Inflammatory macrophage (primary cell): Measurements from ENCODE around the gene THSD4.

Source experiments
- DNase-seq, 2 donors: peaks; one replicate each; pipeline ENCODE4 v3.0.0-alpha.2; 2020 to 2022
- total RNA-seq, 18 experiments: gene quantifications; one replicate each; lab custom pipeline; 2026; ENCODE audit warnings: mixed read lengths in 6 of 18, inconsistent platforms in 2 of 18; lab: John Stamatoyannopoulos, UW

The THSD4 gene
- total RNA-seq = 0 to 0.27 (median 0.06) reads per million in 18 experiments

DNA sequence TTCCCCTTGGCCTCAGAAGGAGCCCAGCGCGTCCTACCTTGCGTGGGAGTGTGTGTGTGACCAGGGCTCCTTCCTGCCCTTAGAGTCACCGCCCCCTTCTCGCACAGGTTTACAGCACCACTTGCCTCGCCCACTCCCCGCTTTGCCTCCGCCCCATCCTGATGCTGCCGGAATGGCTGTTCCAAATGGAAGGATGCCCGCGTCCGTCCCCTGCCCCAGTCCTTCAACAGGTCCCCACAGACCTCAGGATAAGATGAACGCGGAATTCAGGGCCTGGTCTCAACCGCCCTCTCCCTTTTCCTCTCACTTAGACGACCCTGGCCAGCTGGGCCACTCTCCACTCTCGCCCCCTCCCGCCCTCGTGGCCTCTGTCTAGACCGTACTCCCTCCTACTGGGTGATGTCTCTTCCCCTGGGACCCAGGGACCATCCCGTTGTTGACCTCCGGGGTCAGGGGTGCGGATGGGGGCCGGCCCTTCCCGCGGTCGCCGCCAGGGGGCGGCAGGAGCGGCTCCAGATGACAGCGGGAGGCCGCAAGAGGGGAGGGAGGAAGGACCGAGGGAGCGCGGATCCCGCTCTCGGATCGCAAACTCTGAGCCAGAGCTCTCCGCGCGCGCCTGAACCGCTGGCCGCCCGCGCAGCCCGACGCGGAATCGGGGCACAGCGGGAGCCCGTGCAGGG, at the start of gene THSD4:
Gene THSD4, plus strand, starts transcription at position 585 of the 680 bp plus-strand sequence.
- peak; percentile 45 to 50 for DNase-seq

DNA sequence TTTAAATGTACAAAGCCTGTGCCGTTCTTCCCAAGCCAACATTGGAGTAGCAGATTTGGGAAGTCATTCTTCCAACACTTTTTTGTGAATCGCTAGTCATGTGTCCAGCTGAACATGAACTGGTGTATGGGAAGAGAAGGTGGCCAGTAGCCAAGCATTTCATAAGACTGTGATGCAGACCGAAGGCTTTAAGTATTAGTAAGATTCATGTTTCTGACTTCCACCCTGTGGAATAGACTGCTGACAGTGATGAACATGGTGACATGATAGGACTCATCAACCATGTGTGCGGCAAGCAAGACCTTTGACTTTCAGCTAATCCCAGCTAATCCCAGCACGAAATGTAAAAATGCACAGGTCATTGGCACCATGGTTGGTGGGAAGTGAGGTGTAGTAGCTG, 48.3 kb upstream of the THSD4 start:
- no peak for DNase-seq

DNA sequence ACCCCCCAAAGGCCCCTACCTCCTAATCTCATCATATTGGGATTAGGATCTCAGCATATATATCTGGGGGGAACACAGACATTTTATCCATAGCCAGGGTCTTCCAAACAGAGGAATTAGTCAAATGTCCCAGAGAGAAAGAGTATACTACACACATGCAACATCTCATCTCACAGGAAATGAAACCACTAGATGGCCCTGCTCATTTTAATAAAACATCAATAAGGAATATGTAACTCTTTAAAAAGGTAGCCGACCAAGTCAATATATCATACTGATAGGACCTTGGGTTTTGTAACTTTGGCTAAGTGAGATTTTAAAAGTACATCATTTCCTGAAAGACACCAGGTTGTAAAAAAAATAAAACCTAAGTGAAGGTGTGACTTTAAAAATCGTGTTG, 45.6 kb upstream of the THSD4 start:
- DNase-seq = no peak

DNA sequence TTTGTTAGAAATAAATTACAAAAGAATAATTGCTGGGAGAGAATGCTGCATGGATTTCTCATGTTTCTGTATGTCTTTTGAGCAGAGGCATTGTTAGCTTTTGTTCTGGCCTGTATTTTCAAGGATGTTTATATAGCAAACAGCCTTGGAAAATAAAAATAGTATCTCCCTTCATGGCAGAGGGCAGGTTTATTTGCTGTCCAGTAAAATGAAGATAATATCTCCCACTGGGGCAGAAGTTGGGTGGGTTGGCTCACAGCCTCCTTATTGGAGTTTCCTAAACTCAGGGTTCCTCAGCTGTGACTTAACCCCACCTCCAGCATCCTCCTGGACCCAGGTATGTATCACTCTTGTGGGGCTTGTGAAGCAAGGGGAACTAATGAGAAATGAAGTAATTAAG, 43.7 kb upstream of the THSD4 start:
- DNase-seq = no peak

DNA sequence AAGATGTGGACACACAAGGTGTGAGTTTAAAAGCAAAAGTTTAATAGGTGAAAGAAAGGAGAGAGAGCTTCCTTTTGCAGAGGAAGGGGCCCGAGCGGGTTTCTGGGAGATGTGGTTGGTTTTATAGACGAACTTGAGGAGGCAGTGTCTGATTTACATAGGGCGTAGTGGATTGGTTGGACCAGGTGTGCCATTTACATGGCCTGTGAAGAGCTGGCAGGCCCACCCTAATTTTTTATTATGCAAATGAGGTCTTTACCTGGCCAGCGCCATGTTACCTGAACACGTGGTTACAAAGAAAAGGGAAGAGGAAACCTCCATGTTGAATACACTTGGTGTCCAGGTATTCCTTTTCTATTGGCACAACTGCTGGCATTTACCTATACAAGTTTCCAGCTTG, 42.8 kb upstream of the THSD4 start:
- DNase-seq = no peak

DNA sequence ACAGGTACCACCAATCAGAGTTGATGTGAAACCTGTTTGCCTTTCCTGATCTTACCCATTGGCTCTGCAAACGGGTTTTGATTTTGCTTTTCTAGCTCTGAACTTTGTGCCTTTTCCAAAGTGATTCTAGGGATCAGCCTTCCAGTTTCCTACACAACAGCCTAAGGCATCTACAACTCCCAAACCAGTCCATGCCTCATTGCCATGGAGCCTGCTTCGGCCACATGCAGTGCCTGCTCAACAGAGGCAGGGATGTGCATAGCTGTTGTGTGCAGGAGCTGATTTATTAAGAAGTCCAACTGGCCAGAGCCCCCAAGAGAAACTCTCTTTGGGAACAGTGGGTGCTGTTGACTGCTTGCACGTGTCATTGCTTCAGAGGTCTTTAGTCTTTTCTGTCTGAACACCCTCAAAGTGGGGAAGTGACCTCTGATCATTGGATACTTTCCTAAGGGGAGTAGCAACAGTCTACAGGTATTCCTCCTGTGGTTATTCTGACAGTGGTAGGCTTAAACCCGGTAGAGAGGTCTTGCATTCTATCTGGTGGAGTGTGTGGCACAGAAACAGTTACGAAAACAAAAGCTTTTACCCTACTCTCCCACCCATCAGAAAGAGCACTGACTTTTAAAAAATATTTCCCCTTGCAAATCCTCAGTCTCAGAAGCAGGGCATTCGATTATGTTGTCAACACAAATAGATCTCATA, 36.6 kb upstream of the THSD4 start:
- no peak for DNase-seq

DNA sequence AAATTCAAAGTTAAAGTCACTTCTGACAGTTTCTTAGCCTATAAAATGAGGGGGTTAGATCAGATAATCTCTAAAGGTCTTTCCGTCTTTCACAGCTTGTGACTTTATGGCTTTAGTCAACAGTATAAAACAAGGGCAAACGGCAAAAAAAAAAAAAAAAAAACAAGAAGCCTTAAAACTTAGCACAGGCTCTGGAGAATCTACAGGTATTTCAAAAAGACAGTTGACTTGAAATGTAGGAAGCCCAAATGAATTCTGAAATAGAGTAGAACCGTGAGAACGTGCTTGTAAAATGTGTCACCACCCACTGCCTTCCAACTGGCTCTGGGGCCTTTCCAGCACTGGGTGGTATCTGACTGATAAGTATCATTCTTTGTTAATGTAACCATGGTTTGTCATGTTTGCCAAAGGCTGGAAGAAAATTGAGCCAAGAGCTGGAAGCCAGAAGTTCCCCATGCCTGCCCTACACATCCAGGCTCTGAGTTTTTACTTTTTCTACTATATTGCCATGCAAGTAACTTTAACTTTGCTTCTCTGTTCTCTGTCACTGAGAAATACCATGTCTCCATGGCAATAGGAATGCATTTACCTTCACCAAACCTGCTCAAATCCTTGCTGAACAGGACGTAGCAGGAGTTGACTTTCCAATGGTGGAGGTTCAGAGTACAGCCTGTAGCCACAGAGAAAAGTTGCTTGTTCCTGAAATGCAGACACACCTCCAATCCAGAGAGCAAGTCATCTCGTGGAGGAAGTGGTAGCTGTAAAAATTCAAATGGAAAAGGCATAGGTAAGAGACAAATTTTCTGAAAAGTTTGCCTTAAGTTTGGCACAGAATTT, 35.8 kb upstream of the THSD4 start:
- no peak for DNase-seq

DNA sequence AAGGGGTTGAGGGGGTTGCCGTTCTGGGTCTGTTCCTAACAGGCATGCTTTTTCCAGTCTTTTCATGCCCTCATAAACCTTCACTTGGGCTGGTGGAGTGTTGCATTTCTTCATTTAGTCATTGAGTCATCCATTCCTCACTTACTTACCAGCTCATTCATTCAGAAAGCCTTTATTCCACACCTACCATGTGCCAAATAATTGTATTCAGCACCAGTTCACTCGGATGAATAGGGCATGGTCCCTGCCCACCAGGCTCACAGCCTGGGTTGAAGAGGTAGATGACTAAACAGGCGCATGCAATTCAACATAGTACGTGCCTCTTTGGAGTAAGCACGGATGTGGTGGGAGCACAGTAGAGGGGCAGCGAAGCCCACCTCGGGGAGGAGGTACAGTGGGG, 35.1 kb upstream of the THSD4 start:
- DNase-seq = no peak

DNA sequence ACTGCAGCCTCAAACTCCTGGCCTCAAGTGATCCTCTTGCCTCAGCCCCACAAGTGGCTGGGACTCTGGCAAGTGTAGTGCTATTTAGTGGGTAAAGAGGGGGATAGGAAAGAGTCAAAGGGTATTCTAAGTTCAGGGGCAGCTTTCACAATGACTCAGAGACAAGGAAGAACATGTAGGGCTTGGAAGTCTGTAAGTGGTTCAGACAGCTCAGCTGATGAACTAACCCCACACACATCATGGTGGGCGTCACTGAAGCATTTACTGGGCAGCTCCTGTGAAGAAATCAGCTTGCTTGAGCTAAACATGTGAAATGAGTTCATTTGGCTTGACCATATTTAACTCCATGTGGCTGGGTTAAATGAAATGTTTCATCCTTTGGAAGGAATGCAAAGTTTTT, 34.6 kb upstream of the THSD4 start:
- DNase-seq = peak; percentile 42 to 48

DNA sequence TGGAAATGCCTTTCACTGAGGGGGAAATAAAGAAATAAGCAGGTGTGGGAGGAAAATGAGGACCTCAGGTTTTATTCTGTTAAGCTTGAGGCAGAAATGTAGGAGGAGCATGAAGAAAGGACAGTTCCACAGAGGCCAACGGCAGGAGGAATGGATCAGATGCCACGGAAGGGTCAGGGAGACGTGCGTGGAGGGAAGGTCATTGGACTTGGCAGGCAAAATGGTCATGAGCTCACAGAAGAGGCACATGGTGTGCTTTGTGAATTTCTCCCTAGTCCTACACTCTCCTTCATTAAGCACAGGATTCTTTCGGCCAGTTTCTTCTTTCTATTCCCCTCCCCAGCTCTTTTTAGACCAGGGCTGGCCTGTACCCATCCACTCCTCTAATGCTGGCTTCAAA, 32.5 kb upstream of the THSD4 start:
- no peak for DNase-seq

DNA sequence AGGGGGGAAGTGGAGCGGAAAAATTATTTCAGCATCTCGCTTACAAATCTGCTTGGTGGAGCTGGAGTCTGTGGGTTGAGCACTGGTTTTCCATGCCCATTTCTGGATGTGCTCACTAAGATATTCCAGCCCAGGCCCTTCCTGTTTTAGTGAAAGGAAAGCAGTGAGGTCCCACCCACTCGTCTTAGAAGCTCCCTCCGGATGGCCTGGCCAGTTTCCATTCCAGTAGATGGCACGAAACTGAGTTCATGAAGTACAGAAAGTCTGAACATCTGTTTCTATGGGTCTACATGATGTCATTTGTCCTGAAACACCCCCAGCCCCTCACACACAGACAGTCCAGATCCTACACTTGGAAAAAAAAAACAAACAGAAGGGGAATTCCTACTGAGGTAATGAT, 31.9 kb upstream of the THSD4 start:
- DNase-seq = no peak

DNA sequence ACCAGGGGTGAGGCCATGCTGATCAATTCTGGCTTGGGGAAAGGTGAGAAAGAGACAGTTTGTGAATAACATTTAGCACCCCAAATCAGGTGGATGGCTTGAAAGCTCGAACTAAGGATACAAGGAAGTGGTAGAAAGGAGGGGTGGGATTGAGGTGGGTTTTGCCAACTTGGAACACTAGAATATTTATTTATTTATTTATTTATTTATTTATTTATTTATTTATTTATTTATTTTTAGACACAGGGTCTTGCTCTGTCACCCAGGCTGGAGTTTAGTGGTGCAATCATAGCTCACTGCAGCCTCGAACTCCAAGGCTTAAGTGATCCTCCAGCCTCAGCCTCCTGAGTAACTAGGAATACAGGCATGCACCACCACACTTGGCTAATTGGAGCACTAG, 31.0 kb upstream of the THSD4 start:
- no peak for DNase-seq

DNA sequence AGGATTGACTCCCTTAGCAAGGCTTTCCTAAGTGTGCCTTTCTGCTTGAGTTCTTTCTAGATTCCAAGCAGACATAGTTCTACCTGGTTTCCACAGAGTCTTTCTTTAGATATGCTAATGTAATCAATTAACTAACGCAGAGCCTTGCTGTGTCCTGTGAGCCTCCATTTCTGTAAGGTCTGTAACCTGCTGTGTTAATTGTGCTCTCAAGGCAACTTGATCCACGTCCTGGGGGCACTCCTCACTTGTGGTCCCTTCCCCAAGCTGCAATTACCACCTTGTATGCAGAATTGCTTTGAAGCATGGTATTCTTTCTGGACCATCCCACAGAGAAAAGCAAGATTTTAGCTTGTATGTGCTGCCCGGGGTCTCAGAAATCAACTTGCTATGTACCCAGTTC, 29.5 kb upstream of the THSD4 start:
- no peak for DNase-seq

DNA sequence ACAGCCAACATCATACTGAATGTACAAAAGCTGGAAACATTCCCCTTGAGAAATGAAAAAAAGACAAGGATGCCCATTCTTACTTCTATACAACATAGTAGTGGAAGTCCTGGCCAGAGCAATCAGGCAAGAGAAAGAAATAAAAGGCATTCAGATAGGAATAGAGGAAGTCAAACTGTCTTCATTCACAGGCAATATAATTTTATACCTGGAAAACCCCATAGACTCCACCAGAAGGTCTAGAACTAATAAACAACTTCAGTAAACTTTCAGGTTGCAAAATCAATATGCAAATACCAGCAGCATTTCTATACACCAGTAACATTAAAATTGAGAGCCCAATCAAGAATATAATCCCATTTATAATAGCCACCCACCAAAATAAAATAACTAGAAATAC, 27.1 kb upstream of the THSD4 start:
- no peak for DNase-seq

DNA sequence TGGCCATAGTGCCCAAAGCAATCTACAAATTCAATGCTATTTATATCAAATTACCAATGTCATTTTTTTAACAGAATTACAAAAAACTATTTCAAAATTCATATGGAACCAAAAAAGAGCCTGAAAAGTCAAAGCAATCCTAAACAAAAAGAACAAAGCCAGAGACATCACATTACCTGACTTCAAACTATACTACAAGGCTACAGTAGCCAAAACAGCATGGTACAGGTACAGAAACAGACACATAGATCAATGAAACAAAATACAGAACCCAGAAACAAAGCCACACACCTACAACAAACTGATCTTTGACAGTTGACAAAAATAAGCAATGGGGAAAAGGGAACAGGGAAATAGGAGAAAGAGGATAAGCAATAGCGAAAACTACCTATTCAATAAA, 26.6 kb upstream of the THSD4 start:
- DNase-seq = no peak

DNA sequence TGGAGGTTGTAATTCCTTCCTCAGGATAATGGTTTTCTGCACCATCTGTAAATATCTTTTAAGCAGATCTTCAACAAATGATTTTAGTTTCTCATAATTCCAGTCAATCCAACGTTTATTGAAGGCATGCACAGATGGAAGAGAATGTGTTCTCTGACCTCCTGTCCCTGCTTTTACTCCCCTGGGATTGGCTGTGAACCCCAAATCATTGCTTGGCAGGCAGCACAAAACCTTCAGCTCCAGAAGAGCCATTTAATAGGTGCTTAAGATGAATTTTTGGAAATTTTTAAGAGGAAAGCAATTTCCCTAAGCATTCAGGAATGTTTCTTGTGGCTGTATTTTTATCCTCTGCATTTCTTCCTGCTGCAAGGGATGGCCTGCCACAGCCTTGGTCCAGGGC, 25.5 kb upstream of the THSD4 start:
- no peak for DNase-seq

DNA sequence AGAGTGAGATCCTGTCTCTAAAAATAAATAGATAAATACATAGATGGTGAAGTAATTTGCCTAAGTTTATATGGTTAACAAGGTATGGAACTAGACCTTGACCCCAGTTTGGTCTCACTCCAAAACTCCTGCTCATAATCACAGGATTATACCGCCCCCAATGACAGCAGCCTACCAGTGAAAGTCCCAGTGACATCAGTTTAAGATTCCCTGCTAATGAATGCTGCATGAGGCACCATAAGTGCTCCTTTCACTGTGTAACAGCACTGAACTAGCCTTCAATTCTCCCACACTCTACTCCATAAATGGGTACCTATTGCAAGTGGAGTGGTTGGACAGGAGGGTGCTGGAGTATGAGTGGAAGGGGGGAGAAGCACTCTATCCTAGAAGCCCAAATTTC, 23.7 kb upstream of the THSD4 start:
- no peak for DNase-seq

DNA sequence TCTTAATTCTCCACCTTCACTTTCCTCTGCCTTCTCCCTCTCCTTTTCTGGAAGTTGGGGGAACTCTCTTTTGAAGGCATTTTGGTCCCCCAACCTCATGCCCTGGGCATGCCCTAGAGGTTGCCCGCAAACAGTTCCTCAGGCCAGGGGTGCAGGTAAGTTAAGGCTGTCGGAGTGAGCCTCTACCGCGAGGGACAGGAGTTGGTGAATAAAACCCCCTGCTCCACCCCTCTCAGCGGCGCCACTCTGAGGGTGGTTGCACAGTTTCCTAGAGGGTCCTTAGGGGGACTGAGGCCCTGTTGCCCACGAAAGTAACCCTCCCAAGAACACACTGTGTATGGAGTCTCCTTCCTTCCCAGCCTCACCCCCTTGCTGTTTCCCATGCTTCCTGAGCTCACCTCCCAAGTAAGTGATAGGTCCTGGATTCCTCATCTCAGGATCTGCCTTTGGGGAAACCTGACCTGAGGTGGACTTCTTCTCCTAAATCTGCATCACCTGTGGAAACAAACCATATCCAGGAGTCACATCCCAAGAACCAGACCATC, 23.1 kb upstream of the THSD4 start:
- no peak for DNase-seq

DNA sequence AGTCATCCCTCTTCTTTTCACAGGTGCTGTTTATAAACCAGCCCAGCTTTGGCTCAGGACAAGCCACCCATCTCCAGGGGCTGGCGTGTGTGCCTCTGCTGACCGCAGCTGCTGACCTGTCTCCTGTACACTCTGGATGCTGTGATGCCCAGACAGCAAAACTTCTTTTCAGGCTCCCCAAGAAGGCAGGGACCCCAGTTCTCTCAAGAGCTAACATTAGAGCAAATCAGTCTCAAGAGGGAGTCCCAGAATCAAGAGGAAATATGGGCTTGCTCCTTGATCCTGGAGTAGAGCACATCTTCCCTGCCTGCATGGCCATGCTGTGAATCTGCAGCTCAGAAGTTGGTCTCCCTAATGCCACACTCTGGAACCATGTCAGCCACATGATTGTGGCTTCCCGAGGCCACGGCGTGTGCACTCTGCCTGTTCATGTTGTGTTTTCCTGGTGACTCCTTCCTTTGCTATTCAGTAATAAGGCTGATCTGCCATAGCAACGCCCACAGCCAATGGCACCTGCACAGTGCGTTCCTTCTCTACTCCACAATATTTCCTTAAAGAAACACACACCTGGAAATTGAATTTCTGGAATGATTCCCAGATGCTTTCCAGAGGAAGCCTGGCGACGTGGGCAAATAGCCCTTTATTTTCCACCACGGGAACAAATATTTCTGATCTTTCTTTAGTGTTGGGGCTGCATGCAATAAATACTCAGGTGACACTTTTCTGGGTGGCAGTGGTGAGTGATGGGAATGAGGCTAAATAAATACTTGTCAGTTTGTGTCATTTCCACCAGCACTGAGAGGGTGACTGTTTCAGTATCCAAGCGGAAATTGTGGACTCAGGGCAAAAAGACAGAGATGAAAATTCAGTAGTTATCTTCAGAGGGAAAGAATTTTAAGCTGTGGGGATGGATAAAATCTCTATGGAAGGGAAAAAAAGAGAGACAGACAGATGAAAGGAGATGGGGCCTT, 21.9 kb upstream of the THSD4 start:
- DNase-seq = no peak

DNA sequence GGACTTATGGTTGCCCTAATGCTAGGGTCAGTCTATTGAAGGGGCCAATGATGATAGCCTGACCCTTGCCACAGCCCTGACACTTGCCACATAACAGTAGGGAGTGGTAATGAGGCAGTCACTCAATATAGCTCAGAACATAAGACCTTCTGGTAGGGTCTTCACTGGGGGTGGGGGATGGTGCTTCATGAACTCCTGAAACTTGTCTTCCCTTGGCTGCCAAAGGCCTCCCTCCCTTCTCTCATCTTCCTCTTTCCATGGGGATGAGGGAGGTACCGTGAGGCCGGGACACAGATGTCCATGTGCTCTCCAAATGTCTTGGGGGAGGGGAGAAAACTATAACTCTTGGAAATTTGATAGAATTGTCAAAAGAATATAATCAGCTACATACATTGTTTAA, 21.1 kb upstream of the THSD4 start:
- DNase-seq = no peak

DNA sequence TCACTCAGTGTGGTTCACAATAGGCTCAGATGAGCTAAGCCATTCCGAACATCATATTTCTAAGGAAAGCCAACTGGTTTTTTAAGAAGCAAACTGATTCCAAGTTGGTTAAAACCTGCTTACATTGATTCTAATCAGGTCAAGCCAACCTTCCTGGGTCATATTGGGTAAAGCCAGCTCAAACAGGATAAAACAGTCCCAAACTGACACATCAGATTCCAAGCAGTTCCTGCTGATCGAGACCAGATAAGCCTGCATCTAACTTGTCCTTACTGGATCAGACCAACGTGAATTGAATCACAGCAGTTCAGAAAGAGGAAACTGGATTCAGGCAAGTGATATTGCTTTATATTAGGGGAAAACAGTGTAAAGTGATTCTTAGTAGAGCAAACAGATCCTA, 18.6 kb upstream of the THSD4 start:
- no peak for DNase-seq

DNA sequence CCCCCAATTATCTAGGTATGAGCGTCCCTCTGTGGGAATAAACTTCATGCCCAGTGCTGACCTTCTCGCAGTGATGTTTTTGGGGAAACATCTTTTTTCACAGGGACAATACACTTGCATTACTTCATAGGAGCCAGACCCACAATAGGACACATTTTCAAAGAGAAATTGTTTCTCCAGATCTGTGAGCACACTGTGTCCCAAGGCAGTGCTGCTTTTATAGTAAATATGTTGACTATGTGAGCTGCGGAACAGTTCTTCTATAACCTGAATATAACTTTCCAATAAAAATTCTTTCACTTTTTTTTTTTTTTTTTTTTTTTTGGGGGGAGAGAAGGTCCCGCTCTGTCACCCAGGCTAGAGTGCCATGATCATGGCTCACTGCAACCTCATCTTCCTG, 17.4 kb upstream of the THSD4 start:
- DNase-seq = no peak
